Activated T-helper 1 cell treated with anti-CD3 and anti-CD28 coated beads, Interleukin-12 subunit alpha, Interleukin-12 subunit beta, Interleukin-2, Interleukin-4 antibody, amounts not matched to agents 30 ng/mL and 10 ng/mL and 1 ng/mL, durations not matched to agents 14 hours and 24 hours and 36 hours (primary cell): ENCODE measurements around the gene CARMIL3. TPM values are rescaled to one million over a fixed set of nuclear protein-coding genes. Genes with fewer than 3 reads are reported as not detected.
"Not testable (repeated sequence)": the region's sequence is repeated elsewhere in the genome, so short reads cannot be mapped to it uniquely, and the experiment has no call there.

Source experiments
- DNase-seq: peaks from one replicate; pipeline ENCODE4 v3.0.0; 2021; ENCODE audit warnings: low spot score
- H3K27ac Mint-ChIP-seq: one replicate; pipeline ENCODE4 v1.8.0; 2021; ENCODE audit warnings: mild to moderate bottlenecking, mixed read lengths
- H3K27me3 Mint-ChIP-seq: one replicate; pipeline ENCODE4 v1.8.0; 2022; ENCODE audit warnings: mild to moderate bottlenecking, moderate library complexity, mixed read lengths; ENCODE audit not compliant: insufficient read depth
- H3K36me3 Mint-ChIP-seq: one replicate; pipeline ENCODE4 v1.8.0; 2021; ENCODE audit warnings: low read depth, mixed read lengths
- H3K4me1 Mint-ChIP-seq: one replicate; pipeline ENCODE4 v1.8.0; 2021; ENCODE audit warnings: low read depth, mixed read lengths
- H3K4me3 Mint-ChIP-seq: one replicate; pipeline ENCODE4 v1.8.0; 2021; ENCODE audit warnings: mild to moderate bottlenecking, moderate library complexity, mixed read lengths
- H3K9me3 Mint-ChIP-seq: one replicate; pipeline ENCODE4 v1.8.0; 2021; ENCODE audit warnings: mixed read lengths
- intact Hi-C: fragments of 100-400 bp; cut with micrococcal nuclease; formaldehyde crosslinking; loops from one replicate; pipeline ENCODE4 v1.15.1; 2024
- total RNA-seq: library from RNA; stranded (reverse); gene quantifications from 2 replicates; pipeline ENCODE4 v1.2.3, GENCODE V29; 2022

The CARMIL3 gene
- total RNA-seq, 1 donor from 2014 or later: 3.4 TPM

DNA sequence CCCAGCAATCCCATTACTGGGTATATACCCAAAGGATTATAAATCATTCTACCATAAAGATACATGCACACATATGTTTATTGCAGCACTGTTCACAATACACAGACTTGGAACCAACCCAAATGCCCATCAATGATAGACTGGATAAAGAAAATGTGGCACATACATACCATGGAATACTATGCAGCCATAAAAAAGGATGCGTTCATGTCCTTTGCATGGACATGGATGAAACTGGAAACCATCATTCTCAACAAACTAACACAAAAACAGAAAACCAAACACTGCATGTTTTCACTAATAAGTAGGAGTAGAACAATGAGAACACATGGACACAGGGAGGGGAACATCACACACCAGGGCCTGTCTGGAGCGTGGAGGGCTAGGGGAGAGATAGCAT, 20.5 kb upstream of the CARMIL3 start:
- H3K36me3 Mint-ChIP-seq, intact Hi-C loops, H3K4me1 Mint-ChIP-seq, H3K4me3 Mint-ChIP-seq, H3K27ac Mint-ChIP-seq, DNase-seq: not testable (repeated sequence)
- Mint-ChIP-seq H3K27me3 (peaks cover 14% of the 10 kb centered on the region), H3K9me3 (peaks cover 34% of the 10 kb centered on the region)

DNA sequence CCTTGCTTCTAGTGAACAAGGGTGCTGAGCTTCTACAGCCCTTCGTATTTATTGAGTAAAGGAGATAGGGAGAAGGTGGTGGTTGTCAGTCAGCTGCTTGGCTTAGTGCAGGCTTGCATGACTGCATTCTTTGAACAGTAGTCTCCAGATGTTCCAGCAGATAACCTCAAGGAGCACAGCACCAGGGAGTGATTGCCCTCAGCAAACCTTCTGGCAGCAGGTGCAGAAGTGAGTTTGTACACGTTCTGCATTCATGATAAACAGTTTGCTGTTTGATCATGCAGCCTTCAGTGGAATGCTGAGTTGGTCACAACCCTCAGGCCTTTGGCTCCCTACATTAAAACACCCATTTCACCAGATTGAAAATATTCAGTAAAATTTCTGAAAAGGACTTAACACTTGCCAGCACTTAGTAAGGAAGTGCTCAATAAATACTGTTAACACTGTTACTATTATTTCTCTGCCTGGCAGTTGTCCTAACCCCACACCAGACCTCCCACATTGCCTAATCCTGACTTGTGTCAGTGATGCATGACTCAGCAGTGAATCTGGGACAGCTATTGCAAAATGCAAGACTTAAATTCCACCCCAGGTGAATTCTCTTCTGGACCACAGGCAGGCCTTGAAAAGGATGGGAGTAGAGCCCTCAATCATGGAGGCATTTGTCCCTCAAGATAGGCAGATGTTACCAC, 18.9 kb upstream of the CARMIL3 start:
- H3K9me3 Mint-ChIP-seq: peaks cover 26% of the 10 kb centered on the region
- H3K27ac Mint-ChIP-seq: no peak overlapping the region
- intact Hi-C loops: no loop called here
- no peak overlapping the region for H3K4me3 Mint-ChIP-seq
- H3K27me3 Mint-ChIP-seq: peaks cover 8% of the 10 kb centered on the region
- no peak for DNase-seq
- peaks cover 6% of the 10 kb centered on the region for H3K4me1 Mint-ChIP-seq
- no peaks in the 10 kb centered on the region for H3K36me3 Mint-ChIP-seq

DNA sequence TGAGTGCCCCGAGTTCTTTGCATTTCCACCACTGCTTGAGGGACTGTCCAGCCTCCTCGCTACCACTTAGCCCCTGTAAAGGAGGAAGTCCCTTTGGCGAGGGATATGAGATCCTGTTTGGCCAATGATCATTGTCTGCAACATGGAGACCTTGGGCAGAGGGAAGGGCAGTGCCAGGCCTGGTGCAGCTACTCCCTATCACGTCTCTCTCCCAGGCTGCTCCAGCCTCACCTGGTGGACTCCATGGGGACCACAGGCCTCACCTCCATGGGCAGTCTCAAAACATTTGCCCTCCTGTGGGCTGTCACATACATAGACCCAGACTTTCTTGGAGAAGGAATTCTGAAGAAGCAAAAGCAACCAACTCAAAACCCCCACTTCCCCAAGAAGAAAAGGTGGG, 16.0 kb upstream of the CARMIL3 start:
- not testable (repeated sequence) for DNase-seq, H3K36me3 Mint-ChIP-seq, H3K4me1 Mint-ChIP-seq, H3K27me3 Mint-ChIP-seq
- peak overlapping the region; percentile 34 for H3K27ac Mint-ChIP-seq
- intact Hi-C loops: loop anchor here (1.0 to 2.0 kb wide), 3 partner anchors 21 to 74 kb away; partner anchors contain the start of gene PCK2
- H3K9me3 Mint-ChIP-seq: peaks cover 24% of the 10 kb centered on the region
- peak overlapping the region; percentile 88 for H3K4me3 Mint-ChIP-seq

DNA sequence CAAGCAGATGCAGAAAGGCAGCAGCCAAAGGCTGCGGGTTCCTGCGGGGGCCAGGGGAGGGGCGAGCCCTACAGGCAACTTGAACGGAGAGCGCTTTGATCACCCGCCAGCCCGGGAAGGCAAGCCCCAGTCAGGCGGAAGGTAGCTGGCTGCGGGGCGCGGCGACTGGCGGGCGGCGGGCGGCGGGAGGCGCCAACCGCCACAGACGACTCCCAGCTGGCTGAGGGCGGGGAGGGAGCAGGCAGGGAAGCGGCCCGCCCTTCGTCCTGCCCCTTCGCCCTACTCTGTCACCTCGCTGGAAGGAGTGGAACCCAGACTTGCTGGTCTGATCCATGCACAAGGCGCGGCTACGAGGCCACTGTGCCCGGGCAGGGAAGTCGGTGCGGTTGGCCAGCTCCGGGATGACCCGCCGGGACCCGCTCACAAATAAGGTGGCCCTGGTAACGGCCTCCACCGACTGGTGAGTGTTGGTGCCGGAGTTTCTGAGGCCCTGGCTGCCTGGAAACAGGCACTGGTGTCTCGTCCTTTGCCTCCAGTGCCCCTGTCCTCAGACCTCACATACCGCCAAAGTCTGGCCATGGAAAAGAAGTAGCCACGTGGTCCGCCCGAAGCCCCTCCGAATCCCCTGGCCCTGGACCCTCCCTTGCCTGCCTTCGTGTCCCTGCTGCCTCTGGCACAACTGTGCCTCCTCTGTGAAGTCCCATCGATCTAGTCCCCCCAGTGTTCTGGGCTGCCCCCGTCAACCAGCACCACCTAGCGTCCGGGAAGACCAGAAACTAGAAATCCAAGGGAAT, 15.4 kb upstream of the CARMIL3 start:
- peaks cover 7% of the 10 kb centered on the region for H3K27me3 Mint-ChIP-seq
- no peaks in the 10 kb centered on the region for H3K36me3 Mint-ChIP-seq

DNA sequence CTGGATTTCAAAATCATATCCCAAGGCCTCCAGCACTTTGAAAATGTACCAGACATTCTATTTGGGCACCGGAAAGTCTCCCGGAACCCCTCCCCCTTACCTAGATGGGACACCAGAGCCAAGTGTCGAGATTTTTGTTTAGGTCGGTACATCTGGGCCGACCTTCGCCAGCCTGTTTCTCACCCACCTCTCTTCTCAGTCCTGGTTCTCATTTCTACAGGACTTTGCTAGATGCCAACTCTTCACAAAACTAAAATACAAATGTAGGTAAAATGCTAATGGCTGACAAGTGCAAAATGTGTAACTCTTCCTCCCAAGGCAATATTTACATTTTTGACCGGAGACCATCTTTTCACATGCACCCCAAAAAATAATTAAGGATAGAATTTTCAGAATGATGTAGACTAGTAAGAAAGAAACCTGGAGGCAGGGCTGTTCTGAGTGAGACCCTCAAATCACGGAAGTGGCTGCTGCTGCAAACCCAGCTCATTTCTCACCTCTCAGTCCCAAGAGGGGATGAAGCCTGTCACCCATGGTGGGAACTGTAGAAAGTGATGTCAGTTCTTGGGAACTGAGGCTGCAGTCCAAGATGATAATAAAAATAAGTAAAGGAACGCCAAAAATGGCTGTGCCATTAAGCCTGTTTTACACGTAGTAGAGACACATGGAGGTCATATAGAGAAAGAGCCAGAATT, 14.7 kb upstream of the CARMIL3 start:
- Mint-ChIP-seq H3K4me3 (peak overlapping the region; percentile 88), H3K9me3 (peaks cover 11% of the 10 kb centered on the region), H3K27ac (peak overlapping the region; percentile 73)
- H3K4me1 Mint-ChIP-seq, H3K27me3 Mint-ChIP-seq, DNase-seq, H3K36me3 Mint-ChIP-seq: not testable (repeated sequence)
- intact Hi-C loops: loop anchor here (1.0 to 2.0 kb wide), 3 partner anchors 23 to 72 kb away; partner anchors contain the start of gene PCK2

More for the DNA sequence above, 15.4 kb upstream of the CARMIL3 start:
- intact Hi-C loops: loop anchor here (1.0 to 2.0 kb wide), 3 partner anchors 22 to 73 kb away; partner anchors contain the start of gene PCK2
- DNase-seq: peak; percentile 70
- peak overlapping the region; percentile 88 for H3K4me3 Mint-ChIP-seq
- peaks cover 6% of the 10 kb centered on the region for H3K4me1 Mint-ChIP-seq
- peak overlapping the region; percentile 73 for H3K27ac Mint-ChIP-seq
- H3K9me3 Mint-ChIP-seq: peaks cover 18% of the 10 kb centered on the region

DNA sequence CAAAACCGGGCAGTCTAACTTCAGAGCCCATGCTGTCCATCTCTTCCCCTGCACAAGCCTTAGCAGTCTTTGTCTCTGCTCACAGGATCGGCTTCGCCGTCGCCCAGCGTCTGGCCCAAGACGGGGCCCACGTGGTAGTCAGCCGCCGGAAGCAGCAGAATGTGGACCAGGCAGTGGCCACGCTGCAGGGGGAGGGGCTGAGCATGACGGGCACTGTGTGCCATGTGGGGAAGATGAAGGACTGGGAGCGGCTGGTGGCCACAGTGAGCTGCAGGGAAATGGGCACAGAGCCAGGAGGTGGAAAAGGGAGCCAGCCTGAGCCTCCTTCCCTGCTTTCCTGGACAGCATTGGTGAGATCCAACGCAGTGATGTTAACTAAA, 14.2 kb upstream of the CARMIL3 start:
- peaks cover 4% of the 10 kb centered on the region for H3K27me3 Mint-ChIP-seq
- intact Hi-C loops: loop anchor here (2.0 kb wide), 1 partner anchor 57 kb away; the partner anchor contains the start of gene PCK2
- H3K36me3 Mint-ChIP-seq: no peaks in the 10 kb centered on the region
- no peak overlapping the region for H3K4me3 Mint-ChIP-seq
- no peak overlapping the region for H3K27ac Mint-ChIP-seq
- H3K9me3 Mint-ChIP-seq: peaks cover 5% of the 10 kb centered on the region
- no peak for DNase-seq
- H3K4me1 Mint-ChIP-seq: peaks cover 6% of the 10 kb centered on the region

DNA sequence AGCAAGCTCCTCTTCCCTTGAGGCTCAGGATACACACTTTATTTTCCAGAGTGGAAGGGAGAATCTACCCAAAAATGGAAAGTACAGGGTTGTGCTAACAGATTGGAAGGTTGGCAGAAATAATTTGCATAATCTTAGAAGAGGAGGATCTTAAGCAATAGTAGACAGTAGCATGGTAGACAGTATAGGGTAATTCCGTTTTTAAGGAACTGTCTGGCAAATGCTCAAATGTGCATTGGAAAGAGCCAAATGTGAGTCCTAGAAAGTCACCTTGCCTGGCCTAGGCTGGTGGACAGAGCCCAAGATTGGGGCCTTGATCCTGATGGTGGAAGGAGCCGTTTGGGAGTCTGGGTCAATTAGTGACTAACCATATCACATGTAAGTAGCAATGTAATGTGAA, 13.1 kb upstream of the CARMIL3 start:
- Mint-ChIP-seq H3K36me3 (no peaks in the 10 kb centered on the region), H3K9me3 (no peaks in the 10 kb centered on the region), H3K27ac (no peak overlapping the region), H3K4me1 (peaks cover 6% of the 10 kb centered on the region), H3K4me3 (no peak overlapping the region), H3K27me3 (peaks cover 4% of the 10 kb centered on the region)
- intact Hi-C loops: no loop called here
- no peak for DNase-seq

DNA sequence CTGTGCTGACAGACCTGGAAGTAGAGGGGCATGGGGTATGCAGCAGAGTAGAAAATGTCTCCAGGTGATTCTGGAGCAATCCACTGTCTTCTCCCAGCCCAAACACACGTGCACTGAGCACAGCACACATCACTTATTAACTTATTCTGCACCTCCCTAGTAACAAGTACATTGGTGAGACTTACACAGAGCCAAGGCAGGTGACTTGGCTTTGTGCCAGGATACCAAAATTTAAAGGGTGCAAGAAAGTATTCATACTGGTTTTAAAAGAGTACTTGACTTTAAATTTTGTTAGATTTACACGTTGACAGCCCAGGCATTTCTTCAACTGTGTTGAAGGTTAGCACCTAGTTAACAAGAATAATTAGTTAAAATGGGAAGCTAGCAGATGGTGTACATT, 11.1 kb upstream of the CARMIL3 start:
- Mint-ChIP-seq H3K4me1 (peaks cover 6% of the 10 kb centered on the region), H3K27ac (no peak overlapping the region), H3K9me3 (no peaks in the 10 kb centered on the region), H3K36me3 (no peaks in the 10 kb centered on the region), H3K27me3 (peaks cover 10% of the 10 kb centered on the region), H3K4me3 (no peak overlapping the region)
- intact Hi-C loops: no loop called here
- no peak for DNase-seq

DNA sequence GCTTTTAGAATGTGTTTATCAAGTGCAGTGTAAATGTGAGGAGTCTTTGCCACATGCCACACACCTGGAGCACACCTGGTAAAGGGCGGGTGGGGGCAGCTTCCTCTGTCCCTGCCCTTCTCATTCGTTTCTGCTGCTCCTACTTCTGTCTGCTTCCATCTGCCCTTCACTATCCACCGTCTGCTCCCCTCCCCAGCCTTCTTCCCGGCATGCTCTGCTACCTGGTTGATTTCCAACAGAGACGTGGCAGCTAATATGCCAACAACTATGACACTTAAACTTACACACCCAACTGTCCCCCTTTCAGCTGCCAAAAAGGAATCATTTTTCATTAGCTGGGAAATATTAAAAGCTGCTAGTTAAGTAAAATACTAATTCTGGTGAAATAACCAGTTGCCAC, 9.1 kb upstream of the CARMIL3 start:
- no peaks in the 10 kb centered on the region for H3K9me3 Mint-ChIP-seq
- intact Hi-C loops: no loop called here
- H3K4me1 Mint-ChIP-seq: no peaks in the 10 kb centered on the region
- peaks cover 11% of the 10 kb centered on the region for H3K27me3 Mint-ChIP-seq
- no peaks in the 10 kb centered on the region for H3K36me3 Mint-ChIP-seq
- no peak overlapping the region for H3K27ac Mint-ChIP-seq
- no peak for DNase-seq
- no peak overlapping the region for H3K4me3 Mint-ChIP-seq

DNA sequence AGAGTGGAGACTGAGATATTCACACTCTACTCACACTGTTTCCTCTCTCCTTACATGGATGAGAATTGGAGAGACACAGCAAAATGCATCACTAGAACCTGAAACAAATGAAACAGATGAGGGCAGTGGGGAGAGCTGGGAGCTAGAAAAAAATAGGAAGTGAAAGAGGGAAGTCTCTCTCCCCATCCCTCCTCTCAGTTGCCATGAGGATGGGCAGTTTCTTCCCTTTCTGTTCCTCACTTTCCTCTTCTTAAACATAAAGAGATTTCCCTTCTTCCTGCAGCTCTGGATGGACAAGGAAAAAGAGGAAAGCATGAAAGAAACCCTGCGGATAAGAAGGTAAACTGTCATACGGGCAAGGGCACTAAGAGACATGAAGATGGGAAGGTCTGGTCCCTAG, 2.8 kb upstream of the CARMIL3 start:
- H3K27me3 Mint-ChIP-seq: peaks cover 22% of the 10 kb centered on the region
- DNase-seq, H3K4me3 Mint-ChIP-seq, intact Hi-C loops, H3K27ac Mint-ChIP-seq, H3K9me3 Mint-ChIP-seq, H3K36me3 Mint-ChIP-seq: not testable (repeated sequence)
- peaks cover 21% of the 10 kb centered on the region for H3K4me1 Mint-ChIP-seq

DNA sequence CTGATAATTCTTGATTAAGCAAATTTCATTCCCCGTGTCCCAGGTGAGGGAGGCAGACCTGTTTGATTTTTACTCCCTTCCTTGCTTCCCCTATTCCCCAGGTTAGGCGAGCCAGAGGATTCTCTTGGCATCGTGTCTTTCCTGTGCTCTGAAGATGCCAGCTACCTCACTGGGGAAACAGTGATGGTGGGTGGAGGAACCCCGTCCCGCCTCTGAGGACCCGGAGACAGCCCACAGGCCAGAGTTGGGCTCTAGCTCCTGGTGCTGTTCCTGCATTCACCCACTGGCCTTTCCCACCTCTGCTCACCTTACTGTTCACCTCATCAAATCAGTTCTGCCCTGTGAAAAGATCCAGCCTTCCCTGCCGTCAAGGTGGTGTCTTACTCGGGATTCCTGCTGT, 1.1 kb upstream of the CARMIL3 start:
- DNase-seq, intact Hi-C loops, H3K36me3 Mint-ChIP-seq, H3K9me3 Mint-ChIP-seq: not testable (repeated sequence)
- H3K27me3 Mint-ChIP-seq: peaks cover 18% of the 10 kb centered on the region
- H3K4me1 Mint-ChIP-seq: peaks cover 22% of the 10 kb centered on the region
- peak overlapping the region; percentile 85 for H3K4me3 Mint-ChIP-seq
- peak overlapping the region; percentile 68 for H3K27ac Mint-ChIP-seq

DNA sequence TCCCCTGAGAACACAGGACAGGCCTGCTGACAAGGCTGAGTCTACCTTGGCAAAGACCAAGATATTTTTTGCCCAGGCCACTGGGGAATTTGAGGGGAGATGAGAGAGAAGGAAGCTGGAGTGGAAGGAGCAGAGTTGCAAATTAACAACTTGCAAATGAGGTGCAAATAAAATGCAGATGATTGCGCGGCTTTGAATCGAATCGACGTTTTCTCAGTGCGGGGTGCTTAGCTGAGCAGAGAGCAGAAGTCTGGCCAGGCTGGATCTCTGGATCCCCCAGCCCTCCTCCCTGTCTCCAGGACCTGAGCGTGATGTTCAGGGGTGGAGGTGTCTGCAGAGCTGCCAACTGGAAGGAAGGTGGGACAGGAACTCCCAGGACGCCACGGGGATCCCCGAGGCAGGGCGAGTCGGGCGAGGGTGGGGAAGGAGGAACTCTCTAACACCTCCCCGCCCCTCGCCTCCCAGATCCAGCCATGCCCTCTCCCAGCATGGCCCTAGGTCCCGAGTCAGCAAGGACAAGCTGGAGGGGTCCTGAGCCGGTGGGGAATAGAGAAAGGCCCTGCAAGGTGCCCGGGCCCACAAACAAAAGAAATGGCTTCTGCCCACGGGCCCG, 527 bp upstream of the CARMIL3 start:
- peaks cover 17% of the 10 kb centered on the region for H3K27me3 Mint-ChIP-seq
- peak overlapping the region; percentile 85 for H3K4me3 Mint-ChIP-seq
- H3K27ac Mint-ChIP-seq: peak overlapping the region; percentile 68
- peaks cover 22% of the 10 kb centered on the region for H3K4me1 Mint-ChIP-seq
- no peak for DNase-seq
- intact Hi-C loops: no loop called here
- no peaks in the 10 kb centered on the region for H3K9me3 Mint-ChIP-seq
- peaks cover 2% of the 10 kb centered on the region for H3K36me3 Mint-ChIP-seq
